Activated naive CD8-positive, alpha-beta T cell treated with anti-CD3 and anti-CD28 coated beads, Interleukin-2, amount 10 ng/mL, durations not matched to agents 7 days and 5 days (primary cell): ENCODE measurements around the gene TRIM42. TPM values are rescaled to one million over a fixed set of nuclear protein-coding genes. Genes with fewer than 3 reads are reported as not detected.

Experiments
- ATAC-seq: fragments of 150-1000 bp; cut with Tn5 transposase; one replicate; pipeline ENCODE4 v1.10.0; 2021; ENCODE audit warnings: low read depth, moderate library complexity
- POLR2A ChIA-PET: fragments of 350-600 bp; sonication (Branson Sonifier 250); formaldehyde crosslinking; loops from one replicate; lab custom pipeline; 2021; ENCODE audit warnings: antibody characterized with exemption; lab: Charles Lee
- DNase-seq: peaks from one replicate; pipeline ENCODE4 v3.0.0; 2021
- H3K27ac Mint-ChIP-seq: one replicate; pipeline ENCODE4 v1.8.0; 2022; ENCODE audit warnings: mild to moderate bottlenecking, mixed read lengths
- H3K27me3 Mint-ChIP-seq: one replicate; pipeline ENCODE4 v1.8.0; 2022; ENCODE audit warnings: mild to moderate bottlenecking, moderate library complexity, mixed read lengths
- H3K36me3 Mint-ChIP-seq: one replicate; pipeline ENCODE4 v1.8.0; 2021; ENCODE audit warnings: mild to moderate bottlenecking, mixed read lengths
- H3K4me1 Mint-ChIP-seq: one replicate; pipeline ENCODE4 v1.8.0; 2021; ENCODE audit warnings: mixed read lengths
- H3K4me3 Mint-ChIP-seq: one replicate; pipeline ENCODE4 v1.8.0; 2022; ENCODE audit warnings: mild to moderate bottlenecking, moderate library complexity, mixed read lengths
- H3K9me3 Mint-ChIP-seq: one replicate; pipeline ENCODE4 v1.8.0; 2021; ENCODE audit warnings: mixed read lengths
- total RNA-seq, 2 experiments: library from RNA; stranded (reverse); gene quantifications; one replicate each; pipeline ENCODE4 v1.2.3, GENCODE V29; 2021

Gene TRIM42
- total RNA-seq: not detected

DNA sequence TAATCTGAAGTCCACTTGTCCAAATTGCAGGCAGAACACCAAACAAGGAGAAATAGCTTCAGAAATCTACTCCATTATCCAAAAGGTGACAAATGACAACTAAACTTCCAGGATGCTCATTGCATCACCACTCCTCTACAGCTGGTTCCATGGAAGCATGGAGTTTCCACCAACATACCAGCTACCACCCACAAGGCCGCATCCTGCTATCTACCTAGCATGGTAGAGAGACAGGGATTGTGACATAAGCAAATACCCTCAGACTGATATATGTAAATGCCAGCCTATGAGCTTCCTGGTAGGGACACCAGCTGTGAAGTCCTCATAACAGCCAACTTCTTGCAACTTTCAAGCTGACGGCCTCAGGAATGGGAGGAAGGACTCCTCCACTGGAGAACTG is at the start of gene TRIM42:
Gene TRIM42, plus strand, starts transcription at position 301 of the 400 bp plus-strand sequence. CDS start 166 bp downstream, outside the sequence.
- H3K27ac Mint-ChIP-seq: no peak within 1 kb of the TSS
- H3K4me1 Mint-ChIP-seq: no peaks in the 10 kb centered on the region
- POLR2A ChIA-PET: no interaction called here
- no peak within 1 kb of the TSS for H3K4me3 Mint-ChIP-seq
- H3K27me3 Mint-ChIP-seq: no peaks in the 10 kb centered on the region
- DNase-seq (no peak), ATAC-seq (no peak)
- peaks cover 1% of the 10 kb centered on the region for H3K9me3 Mint-ChIP-seq
- no peaks in the 10 kb centered on the region for H3K36me3 Mint-ChIP-seq

- Mint-ChIP-seq H3K27ac (no peak overlapping the region), H3K9me3 (peaks cover 3% of the 10 kb centered on the region), H3K4me3 (no peak overlapping the region), H3K27me3 (no peaks in the 10 kb centered on the region), H3K36me3 (no peaks in the 10 kb centered on the region), H3K4me1 (no peaks in the 10 kb centered on the region)
- POLR2A ChIA-PET: no interaction called here
- DNase-seq: no peak
- ATAC-seq: no peak
These were observed 49.3 kb upstream of the TRIM42 start for GRCh38 chr3:140628606-140629005.

GRCh38 chr3:140629357-140630137 is 48.3 kb upstream of the TRIM42 start:
- Mint-ChIP-seq H3K27me3 (no peaks in the 10 kb centered on the region), H3K4me1 (no peaks in the 10 kb centered on the region), H3K4me3 (no peak overlapping the region), H3K9me3 (peaks cover 3% of the 10 kb centered on the region), H3K36me3 (no peaks in the 10 kb centered on the region), H3K27ac (no peak overlapping the region)
- DNase-seq: no peak
- no peak for ATAC-seq
- POLR2A ChIA-PET: no interaction called here

GRCh38 chr3:140630366-140630765 is 47.5 kb upstream of the TRIM42 start:
- no peak for ATAC-seq
- DNase-seq: no peak
- peaks cover 3% of the 10 kb centered on the region for H3K9me3 Mint-ChIP-seq
- no peak overlapping the region for H3K27ac Mint-ChIP-seq
- no peaks in the 10 kb centered on the region for H3K4me1 Mint-ChIP-seq
- no peaks in the 10 kb centered on the region for H3K27me3 Mint-ChIP-seq
- H3K36me3 Mint-ChIP-seq: no peaks in the 10 kb centered on the region
- H3K4me3 Mint-ChIP-seq: no peak overlapping the region
- POLR2A ChIA-PET: no interaction called here

GRCh38 chr3:140630866-140631265 is 47.0 kb upstream of the TRIM42 start:
- H3K27me3 Mint-ChIP-seq: no peaks in the 10 kb centered on the region
- POLR2A ChIA-PET: no interaction called here

DNA sequence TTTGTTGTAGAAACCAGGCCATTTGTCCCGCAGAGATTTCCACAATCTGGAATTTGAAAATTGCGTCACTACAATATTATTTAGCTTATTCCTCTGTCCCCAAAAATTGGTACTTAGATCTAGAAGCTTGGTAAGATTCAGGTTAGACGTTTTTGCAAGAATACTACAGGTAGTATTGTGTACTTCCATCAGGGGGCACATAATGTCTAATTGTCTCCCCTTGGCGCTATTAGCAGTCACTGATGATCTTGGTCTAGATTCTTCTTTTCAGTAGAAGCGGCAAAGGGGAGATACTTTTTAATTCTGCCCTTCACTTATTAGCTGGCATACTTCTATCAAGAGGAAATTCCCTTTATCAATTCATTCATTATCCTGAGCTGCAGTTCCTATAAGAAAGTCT is 42.6 kb upstream of the TRIM42 start:
- ATAC-seq (no peak), DNase-seq (no peak)
- Mint-ChIP-seq H3K9me3 (no peaks in the 10 kb centered on the region), H3K27ac (no peak overlapping the region), H3K27me3 (no peaks in the 10 kb centered on the region), H3K4me1 (no peaks in the 10 kb centered on the region), H3K36me3 (no peaks in the 10 kb centered on the region), H3K4me3 (no peak overlapping the region)
- POLR2A ChIA-PET: no interaction called here

More at GRCh38 chr3:140630866-140631265, 47.0 kb upstream of the TRIM42 start:
- DNase-seq (no peak), ATAC-seq (no peak)
- H3K27ac Mint-ChIP-seq: no peak overlapping the region
- no peak overlapping the region for H3K4me3 Mint-ChIP-seq
- H3K36me3 Mint-ChIP-seq: no peaks in the 10 kb centered on the region
- no peaks in the 10 kb centered on the region for H3K4me1 Mint-ChIP-seq
- H3K9me3 Mint-ChIP-seq: peaks cover 3% of the 10 kb centered on the region

DNA sequence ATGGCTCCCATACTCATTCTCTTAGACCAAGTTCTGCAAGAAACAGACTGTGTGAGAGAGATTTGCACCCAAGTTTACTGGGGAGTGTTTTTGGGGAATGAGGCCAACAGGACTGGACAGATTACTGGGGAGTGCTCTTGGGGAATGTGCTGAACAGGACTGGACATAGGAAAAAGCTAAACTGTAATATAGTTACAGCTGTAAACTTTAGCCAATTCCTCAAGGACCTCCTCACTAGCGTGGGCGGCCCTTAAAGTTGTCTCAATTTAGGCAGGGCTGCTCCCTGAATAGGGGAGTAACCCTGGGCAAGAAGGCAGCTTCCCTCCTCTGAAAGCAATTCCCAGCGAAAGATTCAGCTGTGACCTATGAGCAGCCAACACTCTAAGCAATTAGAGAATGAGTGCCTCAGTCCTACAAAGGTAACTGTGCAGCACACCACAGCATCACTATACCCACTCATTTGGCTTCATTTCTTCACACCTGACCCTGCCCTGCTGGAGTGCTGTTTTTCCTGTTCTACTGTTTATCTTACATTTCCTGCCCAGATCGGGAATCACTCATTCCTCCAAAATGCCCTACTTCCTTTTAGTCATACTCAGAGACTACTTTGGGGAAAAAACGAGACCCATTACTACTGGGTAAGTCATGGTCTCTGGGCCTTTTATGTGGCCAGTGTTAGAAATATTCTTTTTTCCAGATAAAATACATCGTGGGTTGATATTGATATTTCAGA is 41.3 kb upstream of the TRIM42 start:
- H3K4me3 Mint-ChIP-seq: no peak overlapping the region
- POLR2A ChIA-PET: no interaction called here
- DNase-seq: no peak
- ATAC-seq: no peak
- H3K36me3 Mint-ChIP-seq: no peaks in the 10 kb centered on the region
- no peaks in the 10 kb centered on the region for H3K4me1 Mint-ChIP-seq
- no peak overlapping the region for H3K27ac Mint-ChIP-seq
- peaks cover 2% of the 10 kb centered on the region for H3K27me3 Mint-ChIP-seq
- H3K9me3 Mint-ChIP-seq: no peaks in the 10 kb centered on the region

DNA sequence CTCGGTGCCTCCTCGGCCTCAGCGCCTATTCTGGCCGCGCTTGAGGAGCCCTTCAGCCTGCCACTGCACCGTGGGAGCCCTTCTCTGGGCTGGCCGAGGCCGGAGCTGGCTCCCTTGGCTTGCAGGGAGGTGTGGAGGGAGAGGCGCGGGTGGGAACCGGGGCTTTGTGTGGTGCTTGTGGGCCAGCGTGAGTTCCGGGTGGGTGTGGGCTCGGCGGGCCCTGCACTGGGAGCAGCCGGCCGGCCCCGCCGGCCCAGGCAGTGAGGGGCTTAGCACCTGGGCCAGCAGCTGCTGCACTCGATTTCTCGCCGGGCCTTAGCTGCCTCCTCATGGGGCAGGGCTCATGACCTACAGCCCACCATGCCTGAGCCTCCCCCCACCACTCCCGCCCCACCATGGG is 26.6 kb upstream of the TRIM42 start:
- H3K27me3 Mint-ChIP-seq: peaks cover 2% of the 10 kb centered on the region
- H3K4me3 Mint-ChIP-seq: no peak overlapping the region
- no peak for ATAC-seq
- no peak for DNase-seq
- POLR2A ChIA-PET: no interaction called here
- H3K4me1 Mint-ChIP-seq: no peaks in the 10 kb centered on the region
- no peak overlapping the region for H3K27ac Mint-ChIP-seq
- no peaks in the 10 kb centered on the region for H3K36me3 Mint-ChIP-seq
- H3K9me3 Mint-ChIP-seq: no peaks in the 10 kb centered on the region

GRCh38 chr3:140655678-140656077 is 22.2 kb upstream of the TRIM42 start:
- H3K27ac Mint-ChIP-seq: no peak overlapping the region
- POLR2A ChIA-PET: no interaction called here
- no peak for DNase-seq
- H3K9me3 Mint-ChIP-seq: no peaks in the 10 kb centered on the region
- H3K36me3 Mint-ChIP-seq: no peaks in the 10 kb centered on the region
- H3K4me1 Mint-ChIP-seq: no peaks in the 10 kb centered on the region
- H3K27me3 Mint-ChIP-seq: no peaks in the 10 kb centered on the region
- H3K4me3 Mint-ChIP-seq: no peak overlapping the region
- no peak for ATAC-seq

DNA sequence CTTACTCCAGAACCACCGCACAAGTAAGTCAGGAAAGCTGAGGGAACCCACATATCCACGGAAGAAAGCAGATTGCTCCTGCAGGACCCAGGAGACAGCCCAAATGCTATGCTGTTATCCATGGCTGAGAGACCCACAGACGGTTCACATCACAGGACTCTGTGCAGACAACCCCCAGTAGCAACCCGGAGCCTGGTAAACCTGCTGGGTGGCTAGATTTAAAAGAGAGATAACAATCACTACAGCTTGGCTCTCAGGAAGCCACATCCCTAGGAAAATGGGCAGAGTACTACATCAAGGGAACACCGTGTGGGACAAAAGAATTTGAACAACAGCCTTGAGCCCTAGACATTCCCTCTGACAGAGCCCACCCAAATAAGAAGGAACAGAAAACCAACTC is 13.8 kb upstream of the TRIM42 start:
- ATAC-seq (no peak), DNase-seq (no peak)
- POLR2A ChIA-PET: no interaction called here
- H3K4me1 Mint-ChIP-seq: no peaks in the 10 kb centered on the region
- no peak overlapping the region for H3K27ac Mint-ChIP-seq
- peaks cover 4% of the 10 kb centered on the region for H3K27me3 Mint-ChIP-seq
- no peaks in the 10 kb centered on the region for H3K9me3 Mint-ChIP-seq
- no peaks in the 10 kb centered on the region for H3K36me3 Mint-ChIP-seq
- H3K4me3 Mint-ChIP-seq: no peak overlapping the region

DNA sequence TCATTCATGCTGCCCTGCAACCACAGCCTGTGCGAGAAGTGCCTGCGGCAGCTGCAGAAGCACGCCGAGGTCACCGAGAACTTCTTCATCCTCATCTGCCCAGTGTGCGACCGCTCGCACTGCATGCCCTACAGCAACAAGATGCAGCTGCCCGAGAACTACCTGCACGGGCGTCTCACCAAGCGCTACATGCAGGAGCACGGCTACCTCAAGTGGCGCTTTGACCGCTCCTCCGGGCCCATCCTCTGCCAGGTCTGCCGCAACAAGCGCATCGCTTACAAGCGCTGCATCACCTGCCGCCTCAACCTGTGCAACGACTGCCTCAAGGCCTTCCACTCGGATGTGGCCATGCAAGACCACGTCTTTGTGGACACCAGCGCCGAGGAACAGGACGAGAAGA is 4.7 kb downstream of the TRIM42 start:
- POLR2A ChIA-PET: no interaction called here
- Mint-ChIP-seq H3K4me1 (no peaks in the 10 kb centered on the region), H3K4me3 (no peak overlapping the region), H3K27me3 (no peaks in the 10 kb centered on the region), H3K27ac (no peak overlapping the region), H3K9me3 (no peaks in the 10 kb centered on the region), H3K36me3 (no peaks in the 10 kb centered on the region)
- no peak for DNase-seq
- no peak for ATAC-seq

GRCh38 chr3:140686128-140686527 is 8.3 kb downstream of the TRIM42 start:
- ATAC-seq: no peak
- H3K4me1 Mint-ChIP-seq: no peaks in the 10 kb centered on the region
- no peak for DNase-seq
- H3K4me3 Mint-ChIP-seq: no peak overlapping the region
- no peak overlapping the region for H3K27ac Mint-ChIP-seq
- no peaks in the 10 kb centered on the region for H3K9me3 Mint-ChIP-seq
- POLR2A ChIA-PET: interaction anchor here (0.6 kb wide), 1 partner anchor 9 kb away, joined by 3 read pairs; no protein-coding TSS in a partner anchor
- no peaks in the 10 kb centered on the region for H3K36me3 Mint-ChIP-seq
- no peaks in the 10 kb centered on the region for H3K27me3 Mint-ChIP-seq

DNA sequence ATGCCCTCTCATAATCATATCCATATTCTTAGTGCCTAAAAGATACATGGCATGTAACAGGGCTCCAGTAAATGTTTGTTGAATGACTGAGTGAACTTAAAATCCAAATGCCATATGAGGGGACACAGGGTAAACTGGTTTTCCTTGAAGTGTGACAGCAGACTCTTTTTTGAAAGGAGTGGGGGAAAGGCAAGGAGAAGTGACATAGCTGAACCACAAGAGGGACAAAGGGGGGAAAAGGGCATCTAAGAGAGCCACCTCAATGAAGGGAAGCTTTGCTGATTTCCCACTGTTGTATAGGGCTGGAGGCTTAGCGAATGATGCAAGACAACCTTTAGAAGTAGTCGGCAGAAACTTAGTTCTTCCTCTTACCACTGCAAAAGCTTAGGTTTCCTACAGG is 9.1 kb downstream of the TRIM42 start:
- Mint-ChIP-seq H3K27ac (no peak overlapping the region), H3K4me3 (no peak overlapping the region), H3K27me3 (peaks cover 2% of the 10 kb centered on the region), H3K36me3 (no peaks in the 10 kb centered on the region), H3K9me3 (no peaks in the 10 kb centered on the region), H3K4me1 (no peaks in the 10 kb centered on the region)
- DNase-seq: no peak
- POLR2A ChIA-PET: no interaction called here
- ATAC-seq: no peak
